ENCODE measurements around the gene CCL26. TPM values are rescaled to one million over a fixed set of nuclear protein-coding genes. Genes with fewer than 3 reads are reported as not detected.

CCL26 gene
- not detected for total RNA-seq

GRCh38 chr7:75772081-75773077 lies at the start of gene CCL26:
TSS of gene CCL26 (minus strand) at chr7:75772211. CDS start at chr7:75772176, 35 bp downstream.

GRCh38 chr7:75813781-75814236 lies 41.8 kb upstream of the CCL26 start, which contains the start of gene CCL24:
TSS of gene CCL24 (minus strand) at chr7:75813806. CDS start at chr7:75813715, 91 bp downstream.

GRCh38 chr7:75738604-75738974 lies 33.4 kb downstream of the CCL26 start, which contains the start of gene HIP1:
TSS of gene HIP1 (minus strand) at chr7:75738941. CDS start at chr7:75738920, 21 bp downstream.

Other genes starting within 250 kb of the CCL26 start
- gene HIP1, start 33.3 kb downstream of the CCL26 start, total RNA-seq: 24.7 TPM
- gene CCL24, start 41.6 kb upstream of the CCL26 start, total RNA-seq: not detected
- 66.4 TPM for gene RHBDD2, start 106.8 kb upstream of the CCL26 start, total RNA-seq
- 62.5 TPM for gene POR, start 142.9 kb upstream of the CCL26 start, total RNA-seq
- 53.3 TPM for gene TMEM120A, start 222.4 kb upstream of the CCL26 start, total RNA-seq

All from diencephalon (tissue), 1 donor.